Myocyte (in vitro differentiated cells): Measurements from ENCODE around the gene HOMER1. TPM values are rescaled to one million over a fixed set of nuclear protein-coding genes. Genes with fewer than 3 reads are reported as not detected.

Experiments
- DNase-seq: peaks from one replicate; pipeline ENCODE4 v3.0.0-alpha.2; 2012; ENCODE audit warnings: low read depth
- polyA plus RNA-seq: library from polyadenylated mRNA; unstranded; fragments of >200 nt; gene quantifications from one replicate; pipeline ENCODE4 v1.2.1, GENCODE V29; 2012; ENCODE audit warnings: missing spikeins
- total RNA-seq: library from RNA; depleted of rRNA; stranded (reverse); fragments of >200 nt; gene quantifications from 2 replicates; pipeline ENCODE4 v1.2.3, GENCODE V29; 2014

The HOMER1 gene
- 22.4 and 24.6 TPM in 2 replicates for total RNA-seq
- 9.7 TPM for polyA plus RNA-seq

GRCh38 chr5:79513704-79514390, at the start of gene HOMER1:
Gene HOMER1, minus strand, starts transcription at chr5:79514134. Its CDS starts 1,360 bp downstream, at chr5:79512774.
- peak; percentile 85 for DNase-seq

- DNase-seq: no peak
These were observed 49.3 kb upstream of the HOMER1 start for GRCh38 chr5:79563247-79563590.

GRCh38 chr5:79562351-79563246, 48.7 kb upstream of the HOMER1 start:
- peak; percentile 20 for DNase-seq

- DNase-seq: peak; percentile 69
These were observed 47.6 kb upstream of the HOMER1 start for GRCh38 chr5:79561525-79561893.

GRCh38 chr5:79560771-79561524, 47.0 kb upstream of the HOMER1 start:
- peak; percentile 62 for DNase-seq

- no peak for DNase-seq
These were observed 41.5 kb upstream of the HOMER1 start for GRCh38 chr5:79555418-79555817.

GRCh38 chr5:79552984-79553383, 39.0 kb upstream of the HOMER1 start:
- no peak for DNase-seq

GRCh38 chr5:79547982-79548381, 34.0 kb upstream of the HOMER1 start:
- DNase-seq: no peak

GRCh38 chr5:79547429-79547822, 33.5 kb upstream of the HOMER1 start:
- DNase-seq: peak; percentile 57

GRCh38 chr5:79546782-79547428, 33.0 kb upstream of the HOMER1 start:
- DNase-seq: peak; percentile 62

GRCh38 chr5:79544131-79544530, 30.2 kb upstream of the HOMER1 start:
- DNase-seq: no peak

GRCh38 chr5:79540939-79541338, 27.0 kb upstream of the HOMER1 start:
- DNase-seq: no peak

- DNase-seq: no peak
These were observed 22.4 kb upstream of the HOMER1 start for GRCh38 chr5:79536193-79536906.

- DNase-seq: no peak
These were observed 21.7 kb upstream of the HOMER1 start for GRCh38 chr5:79535477-79536192.

- no peak for DNase-seq
These were observed 15.2 kb upstream of the HOMER1 start for GRCh38 chr5:79529110-79529509.

GRCh38 chr5:79527431-79527830, 13.5 kb upstream of the HOMER1 start:
- DNase-seq: no peak

GRCh38 chr5:79526928-79527327, 13.0 kb upstream of the HOMER1 start:
- DNase-seq: no peak

- no peak for DNase-seq
These were observed 12.6 kb upstream of the HOMER1 start for GRCh38 chr5:79526493-79526892.

- no peak for DNase-seq
These were observed 7.2 kb upstream of the HOMER1 start for GRCh38 chr5:79521156-79521555.

- no peak for DNase-seq
These were observed 4.8 kb upstream of the HOMER1 start for GRCh38 chr5:79518718-79519117.
